AG09319 (cell line): Measurements from ENCODE around the gene HIRA.
"Not testable (repeated sequence)": the region's sequence is repeated elsewhere in the genome, so short reads cannot be mapped to it uniquely, and the experiment has no call there.

Experiments used
- DNase-seq: peaks from one replicate; pipeline ENCODE4 v3.0.0-alpha.2; 2010; ENCODE audit warnings: low read depth; ENCODE audit errors: extremely low read depth
- CTCF ChIP-seq: IDR thresholded peaks from 2 replicates; pipeline ENCODE4 v1.5.1; 2011; ENCODE audit warnings: low read depth, mild to moderate bottlenecking, inconsistent platforms, low read length, moderate library complexity

Gene HIRA

GRCh38 chr22:19447330-19448075, 16.0 kb upstream of the HIRA start, which contains the start of gene C22orf39:
Gene C22orf39 (minus strand): TSS chr22:19447711. CDS start chr22:19447688, 23 bp downstream.
- peak; percentile 64 for DNase-seq
- no peak for TF ChIP-seq CTCF

- DNase-seq: no peak
- TF ChIP-seq CTCF: no peak
Measured at GRCh38 chr22:19446603-19447329, 15.2 kb upstream of the HIRA start.

DNA sequence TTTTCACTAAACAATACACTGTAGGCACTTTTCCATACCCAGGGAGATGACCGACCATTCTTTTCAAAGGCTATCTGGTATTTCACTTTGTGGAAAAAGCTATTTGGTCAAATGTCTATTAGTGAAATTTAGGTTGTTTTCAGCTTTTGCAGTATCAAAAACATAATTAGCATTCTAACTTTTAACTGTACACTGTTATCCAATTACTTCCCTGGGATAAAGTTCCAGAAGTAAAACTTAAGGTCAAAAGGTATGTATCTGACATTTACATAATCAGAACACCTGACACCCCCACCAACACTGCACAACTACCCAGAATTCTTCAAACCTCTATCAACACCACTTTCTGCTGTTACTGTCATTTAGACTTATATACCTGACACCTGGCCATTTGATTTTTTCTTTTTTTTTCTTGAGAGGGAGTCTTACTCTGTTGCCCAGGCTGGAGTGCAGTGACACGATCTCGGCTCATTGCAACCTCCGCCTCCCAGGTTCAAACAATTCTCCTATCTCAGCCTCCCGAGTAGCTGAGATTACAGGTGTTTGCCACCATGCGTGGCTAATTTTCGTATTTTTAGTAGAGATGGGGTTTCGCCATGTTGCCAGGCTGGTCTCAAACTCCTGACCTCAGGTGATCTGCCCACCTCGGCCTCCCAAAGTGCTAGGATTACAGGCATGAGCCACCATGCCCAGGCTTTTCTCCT, 13.9 kb upstream of the HIRA start:
- DNase-seq: not testable (repeated sequence)

- no peak for DNase-seq
- TF ChIP-seq CTCF: no peak
Measured at GRCh38 chr22:19443544-19444211, 12.1 kb upstream of the HIRA start.

- no peak for TF ChIP-seq CTCF
- no peak for DNase-seq
Measured at GRCh38 chr22:19442166-19442565, 10.6 kb upstream of the HIRA start.

DNA sequence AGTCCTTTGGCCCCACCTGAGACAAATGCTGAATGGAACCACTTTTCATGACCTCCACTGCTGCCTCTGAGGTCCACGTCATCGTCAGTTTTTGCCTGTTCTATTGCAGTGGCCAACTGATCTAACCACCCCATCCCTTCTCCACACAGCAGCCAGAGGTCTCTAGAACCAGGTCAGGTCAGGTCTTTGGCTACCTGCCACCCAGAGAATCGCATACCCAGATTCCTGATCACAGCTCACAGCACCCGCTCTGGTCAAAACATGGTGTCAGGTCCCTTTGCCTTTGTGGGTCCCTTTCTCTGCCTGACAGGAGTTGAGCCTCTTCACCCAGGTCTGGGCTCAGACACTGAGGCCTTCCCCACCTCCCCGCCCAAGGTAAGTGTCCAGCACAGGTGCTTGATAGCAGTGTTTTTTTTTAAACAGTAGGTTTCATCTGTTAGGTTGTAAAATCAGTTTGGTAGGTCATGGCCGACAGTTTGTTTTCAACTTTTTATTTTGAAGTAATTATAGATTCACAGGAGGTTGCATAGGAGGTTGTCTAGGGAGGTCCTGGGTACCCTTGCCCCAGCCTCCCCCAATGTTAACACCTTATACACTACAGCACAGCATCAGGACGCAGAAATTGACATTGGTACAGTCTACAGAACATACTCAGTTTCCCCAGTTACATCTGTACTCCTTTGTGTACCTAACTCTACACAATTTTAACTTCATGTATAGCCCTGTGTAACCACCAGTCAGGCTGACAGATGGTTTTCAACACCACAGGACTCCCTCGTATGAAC, 9.1 kb upstream of the HIRA start:
- no peak for DNase-seq
- no peak for TF ChIP-seq CTCF

DNA sequence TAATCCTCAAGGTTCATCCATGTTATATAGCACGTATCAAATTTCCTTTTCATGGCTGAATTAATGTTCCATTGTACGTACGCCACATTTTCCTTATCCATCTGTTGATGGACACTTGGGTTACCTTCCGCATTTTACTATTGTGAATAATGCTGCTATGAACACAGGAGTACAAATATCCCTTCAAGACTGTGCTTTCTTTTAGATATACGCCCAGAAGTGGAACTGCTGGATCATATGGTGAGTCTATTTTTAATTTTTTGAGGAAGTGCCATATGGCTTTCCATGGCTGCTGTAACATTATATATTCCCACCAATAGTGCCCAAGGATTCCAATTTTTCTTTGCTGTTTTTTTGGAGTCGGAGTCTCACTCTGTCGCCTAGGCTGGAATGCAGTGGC, 6.8 kb upstream of the HIRA start:
- no peak for TF ChIP-seq CTCF
- DNase-seq: no peak

DNA sequence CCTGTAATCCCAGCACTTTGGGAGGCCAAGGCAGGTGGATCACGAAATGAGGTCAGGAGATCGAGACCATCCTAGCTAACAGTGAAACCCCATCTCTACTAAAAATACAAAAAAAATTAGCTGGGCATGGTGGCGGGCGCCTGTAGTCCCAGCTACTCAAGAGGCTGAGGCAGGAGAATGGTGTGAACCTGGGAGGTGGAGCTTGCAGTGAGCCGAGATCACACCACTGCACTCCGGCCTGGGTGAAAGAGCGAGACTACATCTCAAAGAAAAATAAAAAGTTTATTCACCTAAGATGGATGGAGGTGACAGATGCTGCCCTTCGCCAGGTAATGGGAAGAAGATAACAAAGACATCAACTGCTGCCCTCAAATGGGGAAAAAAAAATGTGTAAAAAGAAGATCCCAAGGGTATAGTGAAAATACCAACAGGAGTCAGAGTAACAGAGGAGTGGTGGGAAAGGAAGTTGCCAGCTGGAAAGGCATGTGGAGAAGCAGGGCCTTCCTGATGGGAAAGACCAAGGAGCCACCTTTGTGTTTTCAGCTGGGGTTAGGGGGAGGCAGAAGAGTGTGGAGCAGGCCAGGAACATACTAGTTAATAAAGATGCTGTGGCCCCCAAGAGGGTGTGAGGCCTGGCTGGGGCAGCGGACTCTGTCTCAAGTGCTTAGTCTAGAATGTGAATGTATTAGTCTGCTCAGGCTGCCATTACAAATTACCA, 5.1 kb upstream of the HIRA start:
- not testable (repeated sequence) for DNase-seq
